ENCODE data around the gene EFCAB7. TPM values are rescaled to one million over a fixed set of nuclear protein-coding genes. Genes with fewer than 3 reads are reported as not detected.

EFCAB7 gene
- total RNA-seq, 4 donors from 2014 or later = 6.3 to 30.0 (median 11.2) TPM

DNA sequence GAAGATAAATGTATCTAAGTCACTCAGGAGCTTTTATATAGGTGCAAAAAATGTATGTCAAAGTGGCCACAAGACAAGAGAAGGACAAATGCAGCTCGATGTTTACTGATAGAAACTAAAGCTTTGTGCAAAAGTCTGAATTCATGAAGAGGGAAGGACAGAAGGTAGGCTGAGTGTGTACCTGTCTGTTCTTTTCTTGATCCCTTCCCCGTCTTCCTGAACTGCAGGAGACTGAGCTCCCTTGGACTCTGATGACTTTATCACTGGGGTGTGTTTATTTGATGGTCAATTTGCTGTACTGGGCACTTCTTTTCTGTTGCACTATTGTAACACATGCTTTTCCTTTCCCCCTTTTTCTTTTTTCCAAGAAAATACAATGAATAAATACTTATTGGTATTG, 25.7 kb upstream of the EFCAB7 start:
- peaks cover 0 to 17% (median 0%) of the 10 kb centered on the region in 3 donors for H3K4me1 ChIP-seq
- no peaks in the 10 kb centered on the region for H3K9me3 ChIP-seq
- WGBS, 2 donors (ENCODE audit: low coverage in 1 of 2) = 92 to 96% methylated on average over 2 of the region's 2 CpGs
- no peak overlapping the region for H3K4me3 ChIP-seq
- no peak overlapping the region for H3K27ac ChIP-seq
- no peak for ATAC-seq
- no peaks in the 10 kb centered on the region for H3K27me3 ChIP-seq
- TF ChIP-seq EP300 (IDR thresholded peaks at IDR 0.05) (no peak), POLR2A (IDR thresholded peaks at IDR 0.05) (no peak), POLR2AphosphoS5 (IDR thresholded peaks at IDR 0.05) (no peak)
- TF ChIP-seq, protein P1, sequence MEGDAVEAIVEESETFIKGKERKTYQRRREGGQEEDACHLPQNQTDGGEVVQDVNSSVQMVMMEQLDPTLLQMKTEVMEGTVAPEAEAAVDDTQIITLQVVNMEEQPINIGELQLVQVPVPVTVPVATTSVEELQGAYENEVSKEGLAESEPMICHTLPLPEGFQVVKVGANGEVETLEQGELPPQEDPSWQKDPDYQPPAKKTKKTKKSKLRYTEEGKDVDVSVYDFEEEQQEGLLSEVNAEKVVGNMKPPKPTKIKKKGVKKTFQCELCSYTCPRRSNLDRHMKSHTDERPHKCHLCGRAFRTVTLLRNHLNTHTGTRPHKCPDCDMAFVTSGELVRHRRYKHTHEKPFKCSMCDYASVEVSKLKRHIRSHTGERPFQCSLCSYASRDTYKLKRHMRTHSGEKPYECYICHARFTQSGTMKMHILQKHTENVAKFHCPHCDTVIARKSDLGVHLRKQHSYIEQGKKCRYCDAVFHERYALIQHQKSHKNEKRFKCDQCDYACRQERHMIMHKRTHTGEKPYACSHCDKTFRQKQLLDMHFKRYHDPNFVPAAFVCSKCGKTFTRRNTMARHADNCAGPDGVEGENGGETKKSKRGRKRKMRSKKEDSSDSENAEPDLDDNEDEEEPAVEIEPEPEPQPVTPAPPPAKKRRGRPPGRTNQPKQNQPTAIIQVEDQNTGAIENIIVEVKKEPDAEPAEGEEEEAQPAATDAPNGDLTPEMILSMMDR (IDR thresholded peaks at IDR 0.05) = no peak
- H3K36me3 ChIP-seq = peaks cover 0 to 4% of the 10 kb centered on the region in 2 donors

DNA sequence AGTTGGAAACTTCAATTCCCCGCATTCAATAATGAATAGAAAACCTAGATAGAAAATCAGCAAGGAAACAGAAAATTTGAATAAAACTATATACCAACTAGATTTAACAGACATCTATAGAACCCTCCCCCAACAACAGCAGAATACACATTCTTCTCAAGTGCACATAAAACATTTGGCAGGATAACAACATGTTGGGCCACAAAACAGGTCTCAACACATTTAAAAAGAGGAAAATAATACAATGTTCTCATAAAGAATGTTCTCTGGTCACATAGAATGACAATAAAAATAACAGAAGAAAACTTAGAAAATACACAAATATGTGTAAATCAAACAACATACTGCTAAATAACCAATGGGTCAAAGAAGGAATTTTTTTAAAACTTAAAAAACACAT, 25.2 kb upstream of the EFCAB7 start:
- no peak for ATAC-seq
- WGBS, 2 donors (ENCODE audit: low coverage in 1 of 2) = 100% methylated on average over 1 of the region's 1 CpG
- Histone ChIP-seq H3K4me1 (peaks cover 0 to 12% (median 0%) of the 10 kb centered on the region in 3 donors), H3K27ac (no peak overlapping the region), H3K36me3 (peaks cover 0 to 4% of the 10 kb centered on the region in 2 donors), H3K27me3 (no peaks in the 10 kb centered on the region), H3K9me3 (no peaks in the 10 kb centered on the region), H3K4me3 (no peak overlapping the region)
- TF ChIP-seq POLR2A (IDR thresholded peaks at IDR 0.05) = no peak
- TF ChIP-seq, protein P1 (IDR thresholded peaks at IDR 0.05) = no peak
- TF ChIP-seq EP300 (IDR thresholded peaks at IDR 0.05) = no peak
- TF ChIP-seq POLR2AphosphoS5 (IDR thresholded peaks at IDR 0.05) = no peak

DNA sequence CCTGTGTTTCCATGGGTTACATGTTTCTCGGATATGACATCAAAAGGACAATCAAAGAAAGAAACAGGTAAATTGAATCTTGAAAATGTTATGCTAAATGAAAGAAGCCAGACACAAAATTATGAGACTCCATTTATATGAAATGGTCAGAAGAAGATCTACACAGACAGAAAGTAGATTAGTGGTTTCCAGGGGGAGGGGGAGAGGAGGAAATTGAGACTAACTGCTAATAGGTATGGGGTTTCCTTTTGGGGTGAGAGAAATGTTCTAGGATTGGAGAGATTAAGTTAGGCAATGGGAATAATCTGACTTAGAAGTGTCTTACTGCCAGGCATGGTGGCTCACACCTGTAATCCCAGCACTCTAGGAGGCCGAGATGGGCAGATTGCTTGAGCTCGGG, 22.1 kb upstream of the EFCAB7 start:
- ATAC-seq = no peak
- H3K4me3 ChIP-seq = no peak overlapping the region
- H3K4me1 ChIP-seq = no peaks in the 10 kb centered on the region
- 88 to 91% methylated on average over 1 to 3 of the region's 3 CpGs for WGBS, 2 donors (ENCODE audit: low coverage in 1 of 2)
- TF ChIP-seq POLR2AphosphoS5 (IDR thresholded peaks at IDR 0.05) (no peak), POLR2A (IDR thresholded peaks at IDR 0.05) (no peak), EP300 (IDR thresholded peaks at IDR 0.05) (no peak)
- TF ChIP-seq, protein P1 (IDR thresholded peaks at IDR 0.05) = no peak
- H3K27ac ChIP-seq = no peak overlapping the region
- no peaks in the 10 kb centered on the region for H3K27me3 ChIP-seq
- H3K9me3 ChIP-seq = no peaks in the 10 kb centered on the region
- H3K36me3 ChIP-seq = peaks cover 0 to 4% of the 10 kb centered on the region in 2 donors

DNA sequence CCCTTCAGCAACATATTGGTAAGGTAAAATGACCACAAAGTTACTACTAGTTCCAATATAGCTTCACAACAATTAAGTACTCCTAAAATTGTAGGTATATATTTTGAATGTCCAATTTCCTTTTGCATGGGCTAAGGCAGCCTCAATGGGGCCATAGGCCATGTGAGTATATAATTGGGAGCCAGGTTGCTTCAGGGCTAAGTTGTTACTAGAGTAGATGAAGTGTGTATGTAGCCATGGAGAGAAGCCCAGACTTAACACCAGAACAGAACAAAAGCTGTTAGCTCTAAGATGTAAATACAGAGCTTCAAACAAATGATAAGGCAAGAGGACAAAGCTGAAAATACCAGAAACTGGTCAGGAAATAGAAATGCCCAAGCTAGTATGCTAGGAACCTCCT, 16.5 kb upstream of the EFCAB7 start:
- H3K4me3 ChIP-seq = no peak overlapping the region
- H3K4me1 ChIP-seq = peaks cover 0 to 3% (median 0%) of the 10 kb centered on the region in 3 donors
- no peak for ATAC-seq
- H3K36me3 ChIP-seq = peaks cover 0 to 13% of the 10 kb centered on the region in 2 donors
- no peak for TF ChIP-seq POLR2AphosphoS5 (IDR thresholded peaks at IDR 0.05)
- TF ChIP-seq, protein P1 (IDR thresholded peaks at IDR 0.05) = no peak
- TF ChIP-seq EP300 (IDR thresholded peaks at IDR 0.05) = no peak
- no peak for TF ChIP-seq POLR2A (IDR thresholded peaks at IDR 0.05)
- no peak overlapping the region for H3K27ac ChIP-seq
- H3K27me3 ChIP-seq = no peaks in the 10 kb centered on the region
- H3K9me3 ChIP-seq = no peaks in the 10 kb centered on the region

DNA sequence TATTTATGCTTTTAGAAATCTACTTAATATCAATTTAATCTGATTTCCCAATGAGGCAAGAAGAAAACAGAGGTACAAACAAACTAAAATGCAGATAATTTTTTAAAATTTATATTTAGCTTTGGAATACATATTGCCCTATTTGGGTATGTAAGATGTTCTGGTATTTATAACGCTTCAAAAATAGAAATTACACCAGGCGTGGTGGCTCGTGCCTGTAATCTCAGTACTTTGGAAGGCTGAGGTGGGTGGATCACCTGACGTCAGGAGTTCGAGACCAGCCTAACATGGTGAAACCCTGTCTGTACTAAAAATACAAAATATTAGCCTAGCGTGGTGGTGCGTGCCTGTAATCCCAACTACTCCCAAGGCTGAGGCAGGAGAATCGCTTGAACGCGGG, 13.6 kb upstream of the EFCAB7 start:
- Histone ChIP-seq H3K9me3 (no peaks in the 10 kb centered on the region), H3K4me1 (peaks cover 0 to 3% (median 0%) of the 10 kb centered on the region in 3 donors), H3K27ac (no peak overlapping the region), H3K27me3 (no peaks in the 10 kb centered on the region), H3K36me3 (peaks cover 0 to 13% of the 10 kb centered on the region in 2 donors), H3K4me3 (no peak overlapping the region)
- no peak for TF ChIP-seq POLR2AphosphoS5 (IDR thresholded peaks at IDR 0.05)
- TF ChIP-seq POLR2A (IDR thresholded peaks at IDR 0.05) = no peak
- no peak for TF ChIP-seq EP300 (IDR thresholded peaks at IDR 0.05)
- TF ChIP-seq, protein P1 (IDR thresholded peaks at IDR 0.05) = no peak
- 84 to 85% methylated on average over 9 to 10 of the region's 10 CpGs for WGBS, 2 donors (ENCODE audit: low coverage in 1 of 2)
- ATAC-seq = no peak

All from gastroesophageal sphincter (tissue), 4 donors.